NCI-H2029 treated with DMSO at 0.1 percent for 48 hours (cell line): ENCODE data around the gene ALPI.
"Not testable (repeated sequence)": the region's sequence is repeated elsewhere in the genome, so short reads cannot be mapped to it uniquely, and the experiment has no call there.

Source experiments
- DNase-seq: peaks from one replicate; lab custom pipeline; 2025; lab: John Stamatoyannopoulos, UW

ALPI gene

GRCh38 chr2:232455426-232456255, at the start of gene ALPI:
Gene ALPI (plus strand): TSS chr2:232456153. CDS start chr2:232456200, 47 bp downstream.
- DNase-seq = no peak

- DNase-seq = no peak
Measured at GRCh38 chr2:232406556-232407310, 49.2 kb upstream of the ALPI start, which contains the start of gene ALPG. Gene ALPG (plus strand): TSS chr2:232406844. CDS start chr2:232406895, 51 bp downstream.

GRCh38 chr2:232407428-232408150, 48.4 kb upstream of the ALPI start:
- not testable (repeated sequence) for DNase-seq

GRCh38 chr2:232408269-232408668, 47.7 kb upstream of the ALPI start:
- not testable (repeated sequence) for DNase-seq

- DNase-seq = not testable (repeated sequence)
Measured at GRCh38 chr2:232409617-232410016, 46.3 kb upstream of the ALPI start.

GRCh38 chr2:232410238-232410900, 45.6 kb upstream of the ALPI start:
- no peak for DNase-seq

GRCh38 chr2:232411901-232412629, 43.9 kb upstream of the ALPI start:
- no peak for DNase-seq

- no peak for DNase-seq
Measured at GRCh38 chr2:232412986-232413385, 43.0 kb upstream of the ALPI start.

GRCh38 chr2:232415138-232415690, 40.7 kb upstream of the ALPI start:
- DNase-seq = no peak

- DNase-seq = no peak
Measured at GRCh38 chr2:232415736-232416520, 40.0 kb upstream of the ALPI start.

- DNase-seq = no peak
Measured at GRCh38 chr2:232416521-232417470, 39.2 kb upstream of the ALPI start.

- DNase-seq = no peak
Measured at GRCh38 chr2:232417489-232417888, 38.5 kb upstream of the ALPI start.

- no peak for DNase-seq
Measured at GRCh38 chr2:232418056-232418455, 37.9 kb upstream of the ALPI start.

- no peak for DNase-seq
Measured at GRCh38 chr2:232418466-232419244, 37.3 kb upstream of the ALPI start.

- DNase-seq = no peak
Measured at GRCh38 chr2:232419245-232420072, 36.5 kb upstream of the ALPI start.

- no peak for DNase-seq
Measured at GRCh38 chr2:232420073-232420454, 35.9 kb upstream of the ALPI start.
